Measurements from ENCODE around the gene BCAS4.

DNA sequence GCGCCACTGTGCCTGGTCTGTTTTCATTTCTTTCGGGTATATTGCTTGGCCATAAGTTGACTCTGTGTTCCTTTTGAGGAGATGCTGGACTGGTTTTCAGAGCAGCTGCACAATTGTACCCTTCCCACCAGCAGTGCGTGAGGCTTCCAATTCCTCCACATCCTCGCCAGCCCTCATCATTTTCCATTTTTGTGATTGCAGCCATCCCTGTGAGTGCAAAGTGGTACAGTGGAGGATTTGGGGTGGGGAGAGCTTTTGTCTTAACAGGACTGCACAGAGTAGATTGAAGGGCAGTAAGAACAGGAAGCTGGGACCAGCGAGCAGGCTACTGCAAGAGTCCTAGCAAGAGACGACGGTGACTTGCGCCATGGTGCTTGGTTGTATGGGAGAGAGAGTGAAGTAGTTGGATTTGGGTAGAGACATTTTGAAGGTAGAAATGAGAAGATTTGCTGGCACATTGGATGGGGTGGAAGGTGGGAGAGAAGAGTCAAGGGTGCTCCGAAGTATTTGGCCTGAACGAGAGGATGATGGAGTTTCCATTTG is 18.3 kb downstream of the BCAS4 start:
- TF ChIP-seq CTCF (IDR thresholded peaks at IDR 0.05), result no peak
- no peak for TF ChIP-seq FOXP4 (CRISPR knock-in tag; IDR thresholded peaks at IDR 0.05)
- TF ChIP-seq ZNF671 (CRISPR knock-in tag; IDR thresholded peaks at IDR 0.05), result no peak
- TF ChIP-seq ZNF532 (CRISPR knock-in tag; IDR thresholded peaks at IDR 0.05; ENCODE audit: borderline replicate concordance), result no peak
- TF ChIP-seq CREB1 (CRISPR knock-in tag; IDR thresholded peaks at IDR 0.05), result no peak
- TF ChIP-seq ELF4 (CRISPR knock-in tag; IDR thresholded peaks at IDR 0.05; ENCODE audit: low read depth), result no peak
- no peak for TF ChIP-seq E2F4 (CRISPR knock-in tag; IDR thresholded peaks at IDR 0.05; ENCODE audit: borderline replicate concordance, low read depth)
- no peak for TF ChIP-seq ZNF138 (CRISPR knock-in tag; conservative IDR thresholded peaks at IDR 0.05)
- TF ChIP-seq, protein P1, sequence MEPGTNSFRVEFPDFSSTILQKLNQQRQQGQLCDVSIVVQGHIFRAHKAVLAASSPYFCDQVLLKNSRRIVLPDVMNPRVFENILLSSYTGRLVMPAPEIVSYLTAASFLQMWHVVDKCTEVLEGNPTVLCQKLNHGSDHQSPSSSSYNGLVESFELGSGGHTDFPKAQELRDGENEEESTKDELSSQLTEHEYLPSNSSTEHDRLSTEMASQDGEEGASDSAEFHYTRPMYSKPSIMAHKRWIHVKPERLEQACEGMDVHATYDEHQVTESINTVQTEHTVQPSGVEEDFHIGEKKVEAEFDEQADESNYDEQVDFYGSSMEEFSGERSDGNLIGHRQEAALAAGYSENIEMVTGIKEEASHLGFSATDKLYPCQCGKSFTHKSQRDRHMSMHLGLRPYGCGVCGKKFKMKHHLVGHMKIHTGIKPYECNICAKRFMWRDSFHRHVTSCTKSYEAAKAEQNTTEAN (CRISPR knock-in tag; IDR thresholded peaks at IDR 0.05), result no peak
- no peak for TF ChIP-seq MXD4 (CRISPR knock-in tag; IDR thresholded peaks at IDR 0.05; ENCODE audit: borderline replicate concordance)
- TF ChIP-seq ETV6 (CRISPR knock-in tag; IDR thresholded peaks at IDR 0.05), result no peak
- no peak for TF ChIP-seq CBFB (CRISPR knock-in tag; IDR thresholded peaks at IDR 0.05; ENCODE audit: low read depth)
